ENCODE measurements around the gene TMEM229B. TPM values are rescaled to one million over a fixed set of nuclear protein-coding genes. Genes with fewer than 3 reads are reported as not detected.

Gene TMEM229B
- total and polyA plus RNA-seq, 2 donors (not counting 1 experiment from before 2014, with no cell fraction given) = 6.9 to 8.2 TPM

DNA sequence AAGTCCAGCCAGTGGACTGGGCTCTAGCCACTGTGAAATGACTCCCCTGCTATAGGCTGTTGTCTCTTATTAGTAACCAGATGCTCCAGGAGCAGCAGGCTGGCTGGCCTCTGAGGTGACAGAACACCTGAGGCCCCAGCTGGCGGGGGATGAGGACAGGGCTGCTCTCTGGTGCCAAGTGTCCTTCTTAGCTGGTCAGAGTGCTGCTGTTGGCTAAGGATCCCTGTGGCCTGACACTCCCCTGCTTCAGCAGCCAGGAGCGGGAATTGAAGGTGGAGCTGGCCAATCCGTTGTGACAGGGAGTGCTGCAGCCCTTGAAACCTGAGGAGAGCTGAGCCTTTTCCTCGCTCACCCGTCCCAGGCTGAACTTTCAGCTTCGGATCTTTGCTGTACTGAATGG lies 30.7 kb downstream of the TMEM229B start:
- no peak overlapping the region for H3K27ac Mint-ChIP-seq
- POLR2A ChIA-PET = no interaction called here

DNA sequence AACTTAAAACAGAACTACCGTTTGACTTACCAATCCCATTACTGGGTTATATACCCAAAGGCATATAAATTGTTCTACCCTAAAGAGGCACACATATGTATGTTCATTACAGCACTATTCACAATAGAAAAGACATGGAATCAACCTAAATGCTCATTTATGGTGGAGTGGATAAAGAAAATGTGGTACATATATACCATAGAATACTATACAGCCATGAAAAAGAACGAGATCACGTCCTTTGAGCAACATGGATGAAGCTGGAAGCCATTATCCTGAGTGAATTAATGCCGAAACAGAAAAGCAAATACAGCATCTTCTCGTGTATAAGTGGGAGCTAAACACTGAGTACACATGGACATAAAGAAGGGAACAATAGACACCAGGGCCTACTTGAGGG lies 31.8 kb downstream of the TMEM229B start:
- TF ChIP-seq EZH2 (IDR thresholded peaks at IDR 0.05; ENCODE audit: borderline replicate concordance, insufficient read depth, low read depth, low read length, poor library complexity, severe bottlenecking) = no peak
- TF ChIP-seq, protein P1, sequence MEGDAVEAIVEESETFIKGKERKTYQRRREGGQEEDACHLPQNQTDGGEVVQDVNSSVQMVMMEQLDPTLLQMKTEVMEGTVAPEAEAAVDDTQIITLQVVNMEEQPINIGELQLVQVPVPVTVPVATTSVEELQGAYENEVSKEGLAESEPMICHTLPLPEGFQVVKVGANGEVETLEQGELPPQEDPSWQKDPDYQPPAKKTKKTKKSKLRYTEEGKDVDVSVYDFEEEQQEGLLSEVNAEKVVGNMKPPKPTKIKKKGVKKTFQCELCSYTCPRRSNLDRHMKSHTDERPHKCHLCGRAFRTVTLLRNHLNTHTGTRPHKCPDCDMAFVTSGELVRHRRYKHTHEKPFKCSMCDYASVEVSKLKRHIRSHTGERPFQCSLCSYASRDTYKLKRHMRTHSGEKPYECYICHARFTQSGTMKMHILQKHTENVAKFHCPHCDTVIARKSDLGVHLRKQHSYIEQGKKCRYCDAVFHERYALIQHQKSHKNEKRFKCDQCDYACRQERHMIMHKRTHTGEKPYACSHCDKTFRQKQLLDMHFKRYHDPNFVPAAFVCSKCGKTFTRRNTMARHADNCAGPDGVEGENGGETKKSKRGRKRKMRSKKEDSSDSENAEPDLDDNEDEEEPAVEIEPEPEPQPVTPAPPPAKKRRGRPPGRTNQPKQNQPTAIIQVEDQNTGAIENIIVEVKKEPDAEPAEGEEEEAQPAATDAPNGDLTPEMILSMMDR (IDR thresholded peaks at IDR 0.05) = no peak
- Histone ChIP-seq H3K4me3 (ENCODE audit: control extremely low read depth in 1 of 5, extremely low read depth in 1 of 5, insufficient read depth in 1 of 5, low read depth in 2 of 5, low read length in 4 of 5) (no peak overlapping the region), H3K9me3 (ENCODE audit: control extremely low read depth in 1 of 3, control insufficient read depth in 2 of 3, insufficient read depth in 1 of 3, low read length in 2 of 3) (peaks cover 0 to 4% (median 2%) of the 10 kb centered on the region in 3 donors), H3K4me1 (ENCODE audit: control insufficient read depth in 2 of 2, insufficient read depth in 2 of 2, low read length in 2 of 2) (no peaks in the 10 kb centered on the region), H3K27ac (ENCODE audit: low read length in 2 of 2) (no peak overlapping the region), H4K20me1 (ENCODE audit: control insufficient read depth, insufficient read depth, low read length, poor library complexity, severe bottlenecking) (no peaks in the 10 kb centered on the region), H3K36me3 (replicated peaks in 1 of 2; ENCODE audit: control extremely low read depth in 1 of 2, control insufficient read depth in 1 of 2, extremely low read depth in 1 of 2, insufficient read depth in 2 of 2, low read length in 1 of 2) (no peaks in the 10 kb centered on the region), H3K27me3 (replicated peaks in 1 of 4; ENCODE audit: control extremely low read depth in 1 of 4, control insufficient read depth in 3 of 4, insufficient read depth in 4 of 4, low read length in 3 of 4) (peaks cover 0 to 3% (median 0%) of the 10 kb centered on the region in 4 experiments), H3K79me2 (ENCODE audit: control insufficient read depth, insufficient read depth, low read length) (no peaks in the 10 kb centered on the region), H3K9ac (ENCODE audit: low read length) (no peak overlapping the region), H3K4me2 (replicated peaks; ENCODE audit: low read depth, low read length, poor library complexity, severe bottlenecking) (no peak overlapping the region), H2AFZ (ENCODE audit: insufficient read depth, low read depth, low read length, poor library complexity, severe bottlenecking) (no peak overlapping the region)
- peaks cover 8% of the 10 kb centered on the region for H3K27me3 Mint-ChIP-seq
- POLR2A ChIA-PET = no interaction called here
- no peaks in the 10 kb centered on the region for H3K9me3 Mint-ChIP-seq (ENCODE audit: insufficient read depth)
- no peak overlapping the region for H3K27ac Mint-ChIP-seq
- CTCF ChIA-PET = no interaction called here
- H3K4me3 Mint-ChIP-seq = no peak overlapping the region
- WGBS (ENCODE audit: insufficient coverage) = 93% methylated on average over 2 of the region's 5 CpGs
- intact Hi-C loops (cut with micrococcal nuclease) = no loop called here
- H3K4me1 Mint-ChIP-seq = no peaks in the 10 kb centered on the region
- no peak for ATAC-seq (ENCODE audit: low read depth)
- DNase-seq = no peak

More for the DNA sequence above, 30.7 kb downstream of the TMEM229B start:
- 80% methylated on average over 6 of the region's 6 CpGs for WGBS (ENCODE audit: insufficient coverage)
- Histone ChIP-seq H3K9me3 (ENCODE audit: control extremely low read depth in 1 of 3, control insufficient read depth in 2 of 3, insufficient read depth in 1 of 3, low read length in 2 of 3) (peaks cover 0 to 4% (median 2%) of the 10 kb centered on the region in 3 donors), H3K27ac (ENCODE audit: low read length in 2 of 2) (no peak overlapping the region), H3K4me1 (ENCODE audit: control insufficient read depth in 2 of 2, insufficient read depth in 2 of 2, low read length in 2 of 2) (no peaks in the 10 kb centered on the region), H3K79me2 (ENCODE audit: control insufficient read depth, insufficient read depth, low read length) (no peaks in the 10 kb centered on the region), H4K20me1 (ENCODE audit: control insufficient read depth, insufficient read depth, low read length, poor library complexity, severe bottlenecking) (no peaks in the 10 kb centered on the region), H3K4me2 (replicated peaks; ENCODE audit: low read depth, low read length, poor library complexity, severe bottlenecking) (no peak overlapping the region), H3K9ac (ENCODE audit: low read length) (no peak overlapping the region), H3K36me3 (replicated peaks in 1 of 2; ENCODE audit: control extremely low read depth in 1 of 2, control insufficient read depth in 1 of 2, extremely low read depth in 1 of 2, insufficient read depth in 2 of 2, low read length in 1 of 2) (no peaks in the 10 kb centered on the region), H2AFZ (ENCODE audit: insufficient read depth, low read depth, low read length, poor library complexity, severe bottlenecking) (no peak overlapping the region), H3K27me3 (replicated peaks in 1 of 4; ENCODE audit: control extremely low read depth in 1 of 4, control insufficient read depth in 3 of 4, insufficient read depth in 4 of 4, low read length in 3 of 4) (peaks cover 0 to 4% (median 0%) of the 10 kb centered on the region in 4 experiments), H3K4me3 (ENCODE audit: control extremely low read depth in 1 of 5, extremely low read depth in 1 of 5, insufficient read depth in 1 of 5, low read depth in 2 of 5, low read length in 4 of 5) (no peak overlapping the region)
- CTCF ChIA-PET = interaction anchor here (0.7 to 1.6 kb wide), 2 partner anchors 30 to 33 kb away, joined by 3 to 8 read pairs; no protein-coding TSS in a partner anchor
- ATAC-seq (ENCODE audit: low read depth) = no peak
- intact Hi-C loops (cut with micrococcal nuclease) = no loop called here
- no peak for DNase-seq
- TF ChIP-seq, protein P1 (IDR thresholded peaks at IDR 0.05) = no peak
- no peak for TF ChIP-seq EZH2 (IDR thresholded peaks at IDR 0.05; ENCODE audit: borderline replicate concordance, insufficient read depth, low read depth, low read length, poor library complexity, severe bottlenecking)
- no peaks in the 10 kb centered on the region for H3K9me3 Mint-ChIP-seq (ENCODE audit: insufficient read depth)
- no peaks in the 10 kb centered on the region for H3K4me1 Mint-ChIP-seq
- no peak overlapping the region for H3K4me3 Mint-ChIP-seq
- H3K27me3 Mint-ChIP-seq = peaks cover 8% of the 10 kb centered on the region
